GM10266 (cell line): Measurements from ENCODE around the gene MEIS2.
"Not testable (repeated sequence)": the region's sequence is repeated elsewhere in the genome, so short reads cannot be mapped to it uniquely, and the experiment has no call there.

Experiments
- DNase-seq: peaks from one replicate; pipeline ENCODE4 v3.0.0; 2012; ENCODE audit errors: extremely low spot score
- CTCF ChIP-seq: IDR thresholded peaks from 2 replicates; pipeline ENCODE4 v1.5.1; 2012; ENCODE audit warnings: mild to moderate bottlenecking, low read depth; ENCODE audit not compliant: control insufficient read depth, insufficient read depth; ENCODE audit errors: missing control alignments

The MEIS2 gene

GRCh38 chr15:36996121-36996520 lies 104.2 kb downstream of the MEIS2 start:
- no peak for TF ChIP-seq CTCF
- no peak for DNase-seq

GRCh38 chr15:36994790-36995189 lies 105.6 kb downstream of the MEIS2 start:
- no peak for DNase-seq
- TF ChIP-seq CTCF = no peak

GRCh38 chr15:36992454-36992853 lies 107.9 kb downstream of the MEIS2 start:
- DNase-seq = no peak
- TF ChIP-seq CTCF = no peak

- no peak for TF ChIP-seq CTCF
- no peak for DNase-seq
These were observed 111.4 kb downstream of the MEIS2 start for GRCh38 chr15:36988947-36989346.

- no peak for TF ChIP-seq CTCF
- DNase-seq = no peak
These were observed 117.9 kb downstream of the MEIS2 start for GRCh38 chr15:36982430-36982829.

GRCh38 chr15:36980281-36980680 lies 120.1 kb downstream of the MEIS2 start:
- not testable (repeated sequence) for DNase-seq

- TF ChIP-seq CTCF = no peak
These were observed 121.7 kb downstream of the MEIS2 start for GRCh38 chr15:36978625-36979024.

GRCh38 chr15:36978126-36978525 lies 122.2 kb downstream of the MEIS2 start:
- no peak for TF ChIP-seq CTCF
- DNase-seq = no peak

More at GRCh38 chr15:36978625-36979024, 121.7 kb downstream of the MEIS2 start:
- no peak for DNase-seq
